A673 (cell line): ENCODE results near the gene SLIT3.

Experiments
- CTCF ChIP-seq: fragments of 300-800, 200-600 bp; sonication (generic); conservative IDR thresholded peaks from 2 replicates; pipeline ENCODE4 v1.5.1; 2017; ENCODE audit warnings: low read depth, mild to moderate bottlenecking, antibody characterized with exemption, low read length, moderate library complexity, mixed read lengths
- EZH2 ChIP-seq: fragments of 200-600 bp; sonication (generic); IDR thresholded peaks from 2 replicates; pipeline ENCODE4 v1.6.1; 2017; ENCODE audit warnings: borderline replicate concordance, low read depth, mild to moderate bottlenecking, mixed read lengths, antibody characterized with exemption, low read length; ENCODE audit not compliant: poor library complexity, severe bottlenecking

GRCh38 chr5:169088028-169088725 is 212.8 kb downstream of the SLIT3 start:
- TF ChIP-seq CTCF (no peak), EZH2 (no peak)
